Measurements from ENCODE around the gene ART3. TPM values are rescaled to one million over a fixed set of nuclear protein-coding genes. Genes with fewer than 3 reads are reported as not detected.
A peak's percentile ranks its signal among the peaks of the same experiment; 100 is the strongest.

Gene ART3
- total and polyA plus RNA-seq, 9 of the 15 experiments (the other 6 are each of a cell fraction or from before 2014, with no cell fraction given), result 0.69 to 1.4 (median 1.1) TPM; not detected in 1

DNA sequence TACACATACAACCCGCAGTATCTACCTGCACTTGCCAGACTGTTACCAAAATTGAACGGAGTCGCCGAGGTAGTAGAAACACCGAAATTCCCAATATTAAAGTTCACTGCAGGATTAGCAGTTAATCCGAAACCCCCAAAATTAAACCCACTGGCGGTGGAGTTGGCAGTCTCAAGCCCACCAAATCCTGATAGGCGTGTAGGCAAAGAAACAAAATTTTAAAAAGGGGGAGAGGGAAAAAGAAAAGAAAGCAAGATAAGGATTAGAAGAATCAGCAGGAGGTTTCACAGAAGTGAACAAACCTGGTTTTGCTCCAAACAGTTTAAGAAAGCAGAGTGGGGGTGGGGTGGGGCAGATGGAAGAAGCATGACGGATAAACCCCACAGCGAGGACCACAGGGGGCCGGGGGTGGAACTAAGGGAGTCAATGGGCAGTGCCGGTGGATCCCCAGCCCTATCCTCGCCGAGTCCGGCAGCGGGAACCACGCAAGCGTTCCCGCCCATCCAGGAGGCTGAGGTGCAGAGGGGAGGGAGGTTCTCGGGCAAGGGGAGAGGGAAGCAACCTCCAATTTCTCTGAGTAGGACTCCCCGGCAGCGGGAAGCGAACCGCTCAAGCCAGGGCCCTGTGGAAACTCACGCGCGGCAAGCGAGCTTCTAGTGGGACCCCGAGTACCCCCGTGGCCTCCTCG lies 73.1 kb downstream of the ART3 start:
- Histone ChIP-seq H3K4me2 (ENCODE audit: insufficient read depth, low read length) (peak overlapping the region; percentile 99), H3K9ac (ENCODE audit: insufficient read depth in 1 of 2, low read depth in 2 of 2, low read length in 2 of 2) (peak overlapping the region; percentile 94 to 99), H4K20me1 (replicated peaks; ENCODE audit: control insufficient read depth, insufficient read depth, low read length) (peaks cover 6% of the 10 kb centered on the region; the same call in 1 of the 2 replicates), H3K9me3 (replicated peaks; ENCODE audit: control insufficient read depth, insufficient read depth, low read depth, low read length) (no peaks in the 10 kb centered on the region), H3K27me3 (ENCODE audit: control insufficient read depth in 2 of 2, insufficient read depth in 2 of 2, low read length in 2 of 2) (no peaks in the 10 kb centered on the region), H3K79me2 (ENCODE audit: control insufficient read depth, insufficient read depth, low read length) (peaks cover 69% of the 10 kb centered on the region), H3K9me1 (ENCODE audit: control insufficient read depth, insufficient read depth, low read length) (no peaks in the 10 kb centered on the region), H2AFZ (ENCODE audit: low read depth, low read length) (peak overlapping the region; percentile 68), H3K4me3 (peak overlapping the region; percentile 95), H3K27ac (ENCODE audit: extremely low read depth, low read depth, low read length) (peak overlapping the region; percentile 96), H3K4me1 (replicated peaks in 1 of 2; ENCODE audit: control insufficient read depth in 2 of 2, insufficient read depth in 2 of 2, low read length in 2 of 2) (peaks cover 4% of the 10 kb centered on the region in 2 experiments; a peak in 1 of 5 replicates), H3K36me3 (ENCODE audit: control insufficient read depth, insufficient read depth, low read length) (peaks cover 43% of the 10 kb centered on the region; the same call in 2 of the 3 replicates)
- DNase-seq (ENCODE audit: extremely low read depth in 1 of 4, low spot score in 3 of 4), result peak; percentile 83 to 96 (median 88)
- FAIRE-seq, result peak; percentile 88
- ATAC-seq, result peak; percentile 98
- CTCF ChIA-PET (ENCODE audit: low intra/inter-chr PET ratio), result interaction anchor here (0.7 kb wide), 1 partner anchor 232 kb away, joined by 3 read pairs; no protein-coding TSS in a partner anchor
- intact Hi-C loops (cut with micrococcal nuclease) (no loop called here), in situ Hi-C loops (cut with MboI) (no loop called here)
- WGBS (ENCODE audit: insufficient coverage, low coverage, missing lambda C conversion rate), result 1% methylated on average over 24 of the region's 31 CpGs
- BruUV-seq (replicated peaks), result no TSS peak
- POLR2A ChIA-PET, result interaction anchor here (0.7 to 1.5 kb wide), 7 partner anchors 9 to 320 kb away, joined by 3 to 8 read pairs (median 4); no protein-coding TSS in a partner anchor
- no peak for TF ChIP-seq RHOXF2B (CRISPR knock-in tag; conservative IDR thresholded peaks at IDR 0.05)
- no peak; the same call in 1 of the 2 replicates for TF ChIP-seq EP300 (IDR thresholded peaks at IDR 0.05; ENCODE audit: low read length)
- no peak for TF ChIP-seq CCAR2 (IDR thresholded peaks at IDR 0.05; ENCODE audit: low read depth, low read length)
- TF ChIP-seq NFATC3 (IDR thresholded peaks at IDR 0.05), result no peak
- TF ChIP-seq ARNT (IDR thresholded peaks at IDR 0.05), result peak; percentile 43 to 84; a peak in 2 of 4 replicates
- TF ChIP-seq, protein P1, sequence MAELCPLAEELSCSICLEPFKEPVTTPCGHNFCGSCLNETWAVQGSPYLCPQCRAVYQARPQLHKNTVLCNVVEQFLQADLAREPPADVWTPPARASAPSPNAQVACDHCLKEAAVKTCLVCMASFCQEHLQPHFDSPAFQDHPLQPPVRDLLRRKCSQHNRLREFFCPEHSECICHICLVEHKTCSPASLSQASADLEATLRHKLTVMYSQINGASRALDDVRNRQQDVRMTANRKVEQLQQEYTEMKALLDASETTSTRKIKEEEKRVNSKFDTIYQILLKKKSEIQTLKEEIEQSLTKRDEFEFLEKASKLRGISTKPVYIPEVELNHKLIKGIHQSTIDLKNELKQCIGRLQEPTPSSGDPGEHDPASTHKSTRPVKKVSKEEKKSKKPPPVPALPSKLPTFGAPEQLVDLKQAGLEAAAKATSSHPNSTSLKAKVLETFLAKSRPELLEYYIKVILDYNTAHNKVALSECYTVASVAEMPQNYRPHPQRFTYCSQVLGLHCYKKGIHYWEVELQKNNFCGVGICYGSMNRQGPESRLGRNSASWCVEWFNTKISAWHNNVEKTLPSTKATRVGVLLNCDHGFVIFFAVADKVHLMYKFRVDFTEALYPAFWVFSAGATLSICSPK (IDR thresholded peaks at IDR 0.05; ENCODE audit: borderline replicate concordance), result no peak
- TF ChIP-seq ZNF143 (CRISPR knock-in tag; IDR thresholded peaks at IDR 0.05), result no peak
- TF ChIP-seq, protein P2, sequence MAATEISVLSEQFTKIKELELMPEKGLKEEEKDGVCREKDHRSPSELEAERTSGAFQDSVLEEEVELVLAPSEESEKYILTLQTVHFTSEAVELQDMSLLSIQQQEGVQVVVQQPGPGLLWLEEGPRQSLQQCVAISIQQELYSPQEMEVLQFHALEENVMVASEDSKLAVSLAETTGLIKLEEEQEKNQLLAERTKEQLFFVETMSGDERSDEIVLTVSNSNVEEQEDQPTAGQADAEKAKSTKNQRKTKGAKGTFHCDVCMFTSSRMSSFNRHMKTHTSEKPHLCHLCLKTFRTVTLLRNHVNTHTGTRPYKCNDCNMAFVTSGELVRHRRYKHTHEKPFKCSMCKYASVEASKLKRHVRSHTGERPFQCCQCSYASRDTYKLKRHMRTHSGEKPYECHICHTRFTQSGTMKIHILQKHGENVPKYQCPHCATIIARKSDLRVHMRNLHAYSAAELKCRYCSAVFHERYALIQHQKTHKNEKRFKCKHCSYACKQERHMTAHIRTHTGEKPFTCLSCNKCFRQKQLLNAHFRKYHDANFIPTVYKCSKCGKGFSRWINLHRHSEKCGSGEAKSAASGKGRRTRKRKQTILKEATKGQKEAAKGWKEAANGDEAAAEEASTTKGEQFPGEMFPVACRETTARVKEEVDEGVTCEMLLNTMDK (IDR thresholded peaks at IDR 0.05; ENCODE audit: borderline replicate concordance, insufficient read depth, low read depth, low read length, poor library complexity, severe bottlenecking), result no peak
- TF ChIP-seq, protein P3, sequence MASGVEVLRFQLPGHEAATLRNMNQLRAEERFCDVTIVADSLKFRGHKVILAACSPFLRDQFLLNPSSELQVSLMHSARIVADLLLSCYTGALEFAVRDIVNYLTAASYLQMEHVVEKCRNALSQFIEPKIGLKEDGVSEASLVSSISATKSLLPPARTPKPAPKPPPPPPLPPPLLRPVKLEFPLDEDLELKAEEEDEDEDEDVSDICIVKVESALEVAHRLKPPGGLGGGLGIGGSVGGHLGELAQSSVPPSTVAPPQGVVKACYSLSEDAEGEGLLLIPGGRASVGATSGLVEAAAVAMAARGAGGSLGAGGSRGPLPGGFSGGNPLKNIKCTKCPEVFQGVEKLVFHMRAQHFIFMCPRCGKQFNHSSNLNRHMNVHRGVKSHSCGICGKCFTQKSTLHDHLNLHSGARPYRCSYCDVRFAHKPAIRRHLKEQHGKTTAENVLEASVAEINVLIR (CRISPR knock-in tag; IDR thresholded peaks at IDR 0.05), result no peak
- TF ChIP-seq SREBF1 (IDR thresholded peaks at IDR 0.05; ENCODE audit: borderline replicate concordance, low read depth, low read length), result no peak
- TF ChIP-seq SREBF2 (CRISPR knock-in tag; IDR thresholded peaks at IDR 0.05), result no peak
- no peak for TF ChIP-seq ZKSCAN3 (CRISPR knock-in tag; IDR thresholded peaks at IDR 0.05)
- TF ChIP-seq, protein P4, sequence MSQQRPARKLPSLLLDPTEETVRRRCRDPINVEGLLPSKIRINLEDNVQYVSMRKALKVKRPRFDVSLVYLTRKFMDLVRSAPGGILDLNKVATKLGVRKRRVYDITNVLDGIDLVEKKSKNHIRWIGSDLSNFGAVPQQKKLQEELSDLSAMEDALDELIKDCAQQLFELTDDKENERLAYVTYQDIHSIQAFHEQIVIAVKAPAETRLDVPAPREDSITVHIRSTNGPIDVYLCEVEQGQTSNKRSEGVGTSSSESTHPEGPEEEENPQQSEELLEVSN (IDR thresholded peaks at IDR 0.05; ENCODE audit: borderline replicate concordance in 1 of 2, extremely low read depth in 1 of 2, insufficient read depth in 1 of 2, insufficient read length in 1 of 2, low read depth in 1 of 2, low read length in 1 of 2, poor library complexity in 1 of 2, severe bottlenecking in 1 of 2), result peak; percentile 49 to 84
- TF ChIP-seq, protein P5, sequence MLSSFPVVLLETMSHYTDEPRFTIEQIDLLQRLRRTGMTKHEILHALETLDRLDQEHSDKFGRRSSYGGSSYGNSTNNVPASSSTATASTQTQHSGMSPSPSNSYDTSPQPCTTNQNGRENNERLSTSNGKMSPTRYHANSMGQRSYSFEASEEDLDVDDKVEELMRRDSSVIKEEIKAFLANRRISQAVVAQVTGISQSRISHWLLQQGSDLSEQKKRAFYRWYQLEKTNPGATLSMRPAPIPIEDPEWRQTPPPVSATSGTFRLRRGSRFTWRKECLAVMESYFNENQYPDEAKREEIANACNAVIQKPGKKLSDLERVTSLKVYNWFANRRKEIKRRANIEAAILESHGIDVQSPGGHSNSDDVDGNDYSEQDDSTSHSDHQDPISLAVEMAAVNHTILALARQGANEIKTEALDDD (IDR thresholded peaks at IDR 0.05), result peak; percentile 48
